Activated CD4-positive, CD25-positive, alpha-beta regulatory T cell treated with anti-CD3 and anti-CD28 coated beads, Interleukin-2, amount 50 U/mL, for 24 hours (primary cell): ENCODE data around the gene PTPRD.

Experiments
- ATAC-seq, 2 donors: fragments of 150-1000 bp; cut with Tn5 transposase; one replicate each; pipeline ENCODE4 v1.10.0; 2021; ENCODE audit warnings: mild to moderate bottlenecking in 1 of 2, moderate library complexity in 1 of 2

The PTPRD gene

DNA sequence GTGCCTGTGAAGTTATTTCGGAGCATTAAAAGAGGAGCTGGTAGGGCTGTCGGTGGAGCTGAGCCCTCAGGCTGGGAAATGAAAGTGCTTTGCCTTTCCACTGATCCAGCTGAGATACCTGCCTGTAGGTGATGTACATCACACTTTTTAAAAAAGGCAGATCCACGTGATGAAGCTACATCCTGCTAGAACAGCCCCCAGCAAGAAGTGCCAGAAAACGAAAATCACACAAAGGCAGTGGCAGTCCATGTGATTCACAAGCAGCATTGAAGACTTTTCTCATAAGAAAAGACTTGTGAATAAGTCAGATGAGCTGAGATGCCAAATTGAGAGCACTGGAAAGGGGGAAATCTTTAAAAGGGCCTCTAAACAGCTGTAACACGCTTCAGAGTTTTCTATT lies 765.1 kb downstream of the PTPRD start:
- ATAC-seq: no peak

DNA sequence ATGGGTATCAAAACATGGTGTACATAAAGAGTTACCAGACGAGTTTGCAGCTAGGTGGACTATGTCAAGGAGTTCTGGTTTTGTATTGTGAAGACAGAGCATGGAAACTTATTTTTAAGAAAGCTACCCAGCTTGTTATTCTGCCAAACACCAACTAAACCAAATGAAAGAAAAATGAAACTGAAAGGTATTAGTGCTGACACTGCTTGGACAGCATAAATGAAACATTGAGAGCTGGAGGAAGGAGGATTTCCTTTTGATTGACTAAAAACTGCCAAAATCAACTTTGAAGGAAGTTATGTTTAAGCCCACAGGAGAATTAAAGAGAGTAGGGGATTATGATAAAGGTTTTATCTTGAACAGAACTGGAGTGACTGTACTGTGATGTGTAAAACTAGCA lies 766.2 kb downstream of the PTPRD start:
- no peak for ATAC-seq

DNA sequence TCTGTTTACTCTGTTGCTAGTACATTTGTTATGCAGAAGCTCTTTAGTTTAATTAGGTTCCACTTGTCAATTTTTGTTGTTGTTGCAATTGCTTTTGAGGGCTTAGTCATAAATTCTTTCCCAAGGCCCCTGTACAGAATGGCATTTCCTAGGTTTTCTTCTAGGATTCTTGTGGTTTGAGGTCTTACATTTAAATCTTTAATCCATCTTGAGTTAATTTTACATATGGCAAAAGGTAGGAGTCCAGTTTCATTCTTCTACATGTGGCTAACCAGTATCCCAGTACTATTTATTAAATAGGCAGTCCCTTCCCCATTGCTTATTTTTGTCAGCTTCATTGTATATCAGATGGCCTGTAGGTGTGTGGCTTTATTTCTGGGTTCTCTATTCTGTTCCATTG lies 792.4 kb downstream of the PTPRD start:
- ATAC-seq: no peak

DNA sequence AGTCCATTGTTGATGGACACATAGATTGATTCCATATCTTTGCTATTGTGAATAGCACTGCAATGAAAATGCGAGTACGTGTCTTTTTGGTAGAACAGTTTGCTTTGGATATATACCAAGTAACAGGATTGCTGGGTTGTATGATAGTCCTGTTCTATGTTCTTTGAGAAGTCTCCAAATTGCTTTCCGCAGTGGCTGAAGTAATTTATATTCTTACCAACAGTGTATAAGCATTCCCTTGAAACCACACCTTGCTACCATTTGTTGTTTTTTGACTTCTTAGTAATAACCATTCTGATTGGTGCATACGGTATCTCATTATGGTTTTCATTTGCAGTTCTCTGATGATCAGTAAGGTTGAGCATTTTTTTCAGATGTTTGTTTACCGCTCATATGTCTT lies 792.9 kb downstream of the PTPRD start:
- ATAC-seq: no peak

DNA sequence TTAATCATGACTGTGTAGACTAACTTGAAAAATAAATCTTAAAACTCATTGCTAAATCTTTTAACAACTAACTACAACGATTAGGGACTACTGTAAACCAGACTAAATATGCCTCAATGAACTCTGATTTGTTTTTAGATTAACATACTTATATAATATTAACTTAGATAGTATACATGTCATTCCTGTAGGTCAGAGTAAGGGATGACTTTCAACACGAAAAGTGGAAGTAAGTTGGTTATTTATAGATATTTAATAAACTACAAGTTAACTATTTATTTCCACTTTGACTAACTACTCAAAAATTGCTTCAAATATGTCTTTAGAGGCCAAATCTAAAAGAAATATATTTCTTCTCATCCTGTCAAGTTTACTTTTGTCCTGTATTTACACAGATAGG lies 795.6 kb downstream of the PTPRD start:
- ATAC-seq: no peak

DNA sequence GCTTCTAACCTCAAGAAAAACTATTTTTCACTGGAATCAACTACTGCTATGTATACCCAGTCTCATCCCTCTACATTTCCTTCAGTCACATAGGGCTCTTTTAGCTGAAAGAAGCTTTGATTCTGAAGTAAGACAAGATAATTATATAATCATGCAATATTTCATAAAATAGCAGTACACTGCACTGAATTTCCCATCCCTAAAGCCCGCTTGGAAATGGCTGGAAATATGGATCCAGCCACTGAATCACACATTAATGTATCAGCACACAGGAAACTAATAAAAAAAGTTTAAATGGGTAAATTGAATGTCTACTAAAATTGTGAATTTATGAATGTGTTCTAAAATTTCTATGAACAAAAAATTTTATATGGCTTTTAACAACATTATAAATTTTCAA lies 808.7 kb downstream of the PTPRD start:
- no peak for ATAC-seq

DNA sequence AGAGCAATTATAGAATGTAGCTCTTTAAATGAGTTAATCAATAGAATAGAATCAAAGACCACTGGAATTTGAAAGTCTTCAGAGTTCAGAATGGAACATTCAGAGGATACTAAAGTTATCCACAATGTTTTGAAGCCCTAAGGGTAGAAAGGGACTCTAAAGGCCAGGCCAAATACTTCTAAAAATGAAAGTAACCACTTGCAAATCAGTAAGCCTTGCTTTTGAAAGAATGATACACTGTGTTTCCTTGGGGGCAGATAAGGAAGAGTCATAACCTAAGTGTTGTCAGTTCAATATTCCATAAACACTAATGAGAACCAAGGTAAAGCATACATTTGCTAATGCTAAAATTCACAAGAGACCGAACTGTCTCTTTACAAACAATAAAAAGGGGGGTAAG lies 813.5 kb downstream of the PTPRD start:
- no peak for ATAC-seq

DNA sequence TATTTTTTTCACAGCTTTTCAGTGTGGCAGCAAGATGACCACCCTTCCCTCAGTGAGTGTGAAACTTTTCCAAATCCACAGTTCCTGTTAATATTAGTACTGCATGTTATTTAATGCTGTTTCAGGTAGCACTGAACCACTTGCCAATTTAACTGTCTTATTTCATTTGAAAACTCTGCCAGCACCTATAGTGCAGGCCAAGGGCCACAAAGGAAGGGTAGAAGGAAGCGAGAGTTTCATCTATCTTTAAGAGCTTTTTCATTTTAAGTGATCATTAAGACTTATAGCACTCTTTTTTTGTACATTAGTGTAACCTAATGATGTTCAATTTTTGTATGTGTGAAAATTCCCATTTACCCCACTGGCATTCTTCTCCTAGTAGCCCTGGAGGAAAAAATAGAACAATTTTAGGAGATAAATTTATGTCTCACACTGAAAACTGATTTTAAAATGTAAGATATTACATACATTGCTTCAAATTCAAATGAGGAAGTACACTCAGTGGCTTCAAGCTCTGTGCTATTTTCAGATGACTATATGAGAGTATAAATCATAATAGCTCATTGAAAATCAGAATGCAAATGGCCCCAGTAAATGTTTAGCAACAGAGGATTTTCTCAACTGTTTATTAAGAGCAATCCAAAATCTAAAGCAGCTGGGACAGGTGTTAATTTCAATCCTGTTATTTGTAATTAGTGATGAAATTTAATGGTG lies 820.5 kb downstream of the PTPRD start:
- no peak for ATAC-seq

DNA sequence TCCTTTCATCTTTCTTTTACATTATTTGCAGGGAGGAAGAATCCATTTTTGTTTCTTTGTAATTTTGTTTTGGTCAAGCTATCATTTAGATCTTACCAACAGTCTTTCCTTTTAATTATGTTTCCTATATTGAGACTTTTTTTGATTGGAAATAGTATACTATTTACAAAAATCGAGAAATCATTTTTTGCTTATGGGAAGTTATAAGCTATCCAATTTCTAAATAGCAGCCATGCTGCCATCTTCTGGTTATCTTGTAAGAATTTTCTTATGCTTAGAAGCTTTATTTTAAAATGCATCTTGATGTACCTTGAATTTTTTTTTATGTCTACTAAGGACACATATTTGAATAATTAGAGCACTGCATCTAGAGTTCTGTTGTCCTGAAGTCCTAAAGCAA lies 821.2 kb downstream of the PTPRD start:
- ATAC-seq: no peak

DNA sequence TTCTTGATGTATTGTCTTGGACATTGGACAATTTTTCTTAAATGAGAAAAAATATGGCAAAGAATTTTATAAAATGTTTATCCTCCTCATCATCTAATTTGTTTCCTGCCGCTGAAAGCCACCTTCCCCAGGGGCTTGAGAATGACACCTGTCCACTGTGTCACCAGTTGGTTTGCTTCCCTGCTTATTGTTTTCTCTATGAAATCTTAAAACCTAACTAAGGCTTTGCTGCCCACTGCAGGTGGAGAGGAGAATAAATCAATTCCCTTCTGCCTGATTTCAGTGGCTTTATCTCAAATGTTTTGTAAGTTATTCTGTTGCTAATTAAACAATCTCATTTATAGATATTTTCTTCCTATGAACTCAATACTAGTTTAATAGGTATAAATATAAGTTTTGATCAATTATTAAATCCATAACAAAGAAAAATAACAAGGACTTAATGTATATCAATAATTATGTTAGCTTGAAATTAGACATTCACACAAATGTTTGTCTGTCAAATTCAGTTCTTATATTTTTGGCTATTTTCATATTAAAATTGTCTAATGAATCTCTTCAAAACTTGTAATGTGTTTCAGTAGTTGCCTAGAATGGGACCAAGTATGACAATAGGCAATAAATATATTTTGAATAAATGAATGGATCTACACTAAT lies 822.5 kb downstream of the PTPRD start:
- ATAC-seq: no peak

DNA sequence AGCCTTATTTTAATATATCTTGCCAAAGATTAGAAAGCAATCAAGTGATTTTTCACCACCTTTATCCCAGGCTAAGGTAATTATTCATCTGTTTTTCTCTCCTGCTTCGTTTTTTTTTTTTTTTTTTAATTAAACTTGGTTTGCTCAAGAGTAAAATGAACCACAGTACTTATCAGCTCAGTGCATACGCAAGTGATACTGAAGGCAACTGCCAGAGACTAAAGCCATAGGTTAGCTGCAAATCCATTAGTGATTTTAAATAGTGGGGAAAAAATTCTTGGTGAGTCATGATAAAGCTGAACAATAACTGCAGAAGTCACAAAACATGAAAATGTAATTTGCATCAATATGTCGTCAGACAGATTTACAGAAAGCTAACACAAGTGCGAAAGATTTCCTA lies 829.1 kb downstream of the PTPRD start:
- ATAC-seq: no peak

DNA sequence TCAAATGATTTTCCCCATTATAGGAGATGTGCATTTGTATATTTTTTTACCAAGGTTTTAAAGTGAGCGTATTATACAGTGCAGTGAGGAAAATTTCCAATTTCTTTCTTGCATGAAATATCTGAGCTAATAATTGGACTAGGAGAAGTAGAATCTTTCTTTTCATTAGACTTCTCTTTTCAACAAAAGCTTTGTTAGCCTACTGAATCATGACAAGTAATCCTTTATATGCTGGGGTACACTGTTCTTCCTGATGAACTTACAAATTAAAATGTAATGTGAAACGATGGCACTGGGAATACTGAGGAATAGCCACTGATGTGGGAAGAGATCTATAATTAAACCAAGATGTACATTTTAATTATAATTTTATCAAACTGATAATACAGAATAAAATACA lies 829.6 kb downstream of the PTPRD start:
- no peak for ATAC-seq

DNA sequence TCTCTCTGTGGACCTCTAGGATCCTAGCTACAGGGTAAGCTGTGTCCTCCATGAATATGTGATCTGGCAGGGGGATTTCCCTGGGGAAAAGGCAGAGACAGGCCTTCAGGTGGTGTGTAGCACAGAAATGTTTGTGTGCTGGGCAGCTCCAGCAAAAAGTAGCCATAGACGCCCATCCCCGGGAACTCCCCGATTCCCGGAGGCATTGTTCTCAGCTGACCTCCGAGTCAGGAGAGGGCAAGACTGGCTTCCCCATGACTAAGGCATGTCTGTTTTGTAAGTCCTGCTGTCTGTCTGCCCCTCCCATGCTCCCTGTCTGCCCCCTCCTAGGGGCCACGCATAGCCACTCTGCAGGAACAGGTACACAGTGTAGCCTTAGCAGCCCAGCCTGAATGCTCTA lies 834.5 kb downstream of the PTPRD start:
- ATAC-seq: no peak

DNA sequence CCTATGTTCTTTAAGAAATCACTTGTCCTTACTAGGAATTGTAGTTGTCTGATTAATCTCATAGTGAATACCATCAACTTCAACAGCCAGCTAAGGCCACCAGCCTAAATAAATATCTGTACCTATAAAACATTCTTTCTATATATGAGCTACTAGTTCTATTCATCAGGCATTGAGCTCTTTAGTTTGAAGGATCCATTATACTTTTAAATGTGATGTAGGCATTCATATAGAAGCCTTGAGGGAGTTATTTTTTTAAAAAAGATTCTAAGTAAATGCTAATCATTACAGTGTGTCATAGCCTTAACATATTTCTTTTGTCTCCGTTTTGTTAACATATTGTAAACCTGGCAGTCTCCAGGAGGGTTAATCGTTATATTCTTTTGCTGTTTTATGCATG lies 838.3 kb downstream of the PTPRD start:
- ATAC-seq: no peak

DNA sequence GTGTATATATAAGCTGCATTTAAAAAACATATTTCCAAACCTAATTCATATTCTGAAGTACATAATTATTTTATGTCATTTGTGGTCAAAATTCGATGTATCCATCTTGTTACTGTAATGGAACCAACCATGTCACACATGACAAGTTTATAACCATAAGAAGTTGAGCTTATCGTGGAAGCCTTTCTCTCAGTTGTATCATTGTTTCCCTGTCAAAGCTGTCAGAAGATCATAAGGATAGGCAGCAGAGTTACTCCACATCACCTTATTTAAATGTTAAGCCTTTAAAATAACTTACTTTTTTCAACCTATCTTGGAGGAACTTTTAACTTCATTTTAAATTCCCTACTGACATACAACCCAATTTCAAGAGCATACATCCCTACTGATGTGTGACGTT lies 841.5 kb downstream of the PTPRD start:
- no peak for ATAC-seq

DNA sequence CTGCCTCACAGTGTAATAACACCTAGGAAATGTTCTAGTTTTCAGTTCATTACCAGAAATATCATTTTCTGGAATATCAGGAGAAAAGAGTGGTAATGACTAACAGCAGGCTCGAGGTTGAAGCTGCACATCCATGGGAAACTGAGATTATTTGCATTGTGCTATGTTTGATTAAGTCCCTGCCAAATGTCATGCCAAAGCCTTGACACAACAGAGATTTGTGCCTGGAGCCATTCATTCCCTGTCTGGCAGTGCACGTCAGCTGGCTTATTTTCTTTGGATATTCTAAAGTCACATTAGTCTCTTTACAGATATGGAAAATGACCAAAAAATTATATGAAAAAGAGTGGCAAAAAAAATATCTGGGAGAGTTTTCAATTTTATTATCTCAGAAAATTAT lies 848.0 kb downstream of the PTPRD start:
- no peak for ATAC-seq

DNA sequence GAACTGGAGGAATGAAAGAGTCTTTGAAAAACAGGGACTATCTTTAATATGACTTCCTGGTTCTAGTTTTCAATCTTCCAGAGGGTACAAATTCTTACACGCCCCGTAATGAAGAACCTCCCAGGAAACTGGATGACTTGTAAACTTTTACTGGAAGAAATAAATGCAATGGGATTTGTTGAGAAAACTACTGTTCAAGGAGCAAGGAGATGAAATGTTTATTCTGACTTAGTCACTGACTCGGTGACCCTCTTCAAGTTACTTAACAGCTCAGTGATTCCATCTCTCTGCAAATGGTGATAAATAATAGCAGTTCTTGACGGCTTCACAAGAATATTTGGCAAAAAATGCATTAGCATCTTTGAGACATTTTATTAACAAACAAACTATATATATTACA lies 858.6 kb downstream of the PTPRD start:
- no peak for ATAC-seq

DNA sequence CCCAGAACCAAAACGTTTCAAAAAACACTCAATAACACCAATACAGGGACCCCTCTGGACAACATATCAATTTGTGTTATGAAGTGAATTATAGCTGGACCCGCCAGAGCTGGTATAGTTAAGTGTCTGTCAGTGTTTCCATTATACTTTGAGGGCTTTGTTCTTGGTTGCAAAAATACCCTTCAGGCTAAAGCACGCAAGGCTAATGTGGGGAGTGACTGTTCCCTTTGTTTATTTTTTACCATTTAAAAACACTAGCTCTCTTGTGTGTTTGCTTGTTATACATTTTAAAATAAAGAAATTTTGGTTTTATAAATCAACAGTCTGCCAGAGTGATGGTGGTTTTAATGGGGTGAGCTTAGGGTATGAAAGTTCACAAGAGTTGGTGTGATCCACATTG lies 859.5 kb downstream of the PTPRD start:
- ATAC-seq: no peak

DNA sequence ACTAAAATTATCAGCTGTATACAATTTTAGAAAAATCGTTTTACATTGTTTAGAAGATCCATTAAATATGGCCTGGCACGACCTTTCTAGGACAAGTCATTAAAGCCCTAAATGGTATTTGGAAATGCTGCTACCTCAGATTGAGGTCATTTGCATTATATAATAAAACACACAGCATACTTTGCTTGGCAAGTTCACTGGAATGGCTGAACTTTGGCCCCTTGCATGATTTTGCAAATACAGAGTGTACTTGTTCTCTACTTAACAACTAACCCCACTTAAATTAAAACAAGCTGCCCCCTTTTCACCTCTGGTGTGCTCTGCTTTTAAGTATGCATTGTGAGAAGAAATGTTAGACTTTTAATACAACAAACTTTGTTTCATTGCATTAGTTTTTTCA lies 860.1 kb downstream of the PTPRD start:
- ATAC-seq: no peak

DNA sequence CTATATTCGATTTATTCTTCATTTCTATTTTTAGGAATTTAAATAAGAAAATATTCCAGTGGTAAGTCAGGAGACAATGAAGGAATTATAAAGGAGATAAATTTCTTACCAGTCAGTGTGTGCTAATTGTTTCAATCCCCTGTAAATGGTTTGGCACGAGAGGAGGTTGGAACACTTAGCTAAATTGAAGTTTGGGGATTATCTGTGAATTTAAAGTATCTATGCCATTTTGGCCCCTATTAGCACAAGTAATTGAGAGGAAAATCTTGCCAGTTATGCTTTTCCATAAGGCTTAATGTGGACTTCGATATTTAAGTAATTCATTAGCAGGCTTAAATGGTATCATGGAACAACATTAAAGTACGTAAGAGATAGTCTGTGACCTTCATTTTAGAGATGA lies 860.8 kb downstream of the PTPRD start:
- no peak for ATAC-seq

DNA sequence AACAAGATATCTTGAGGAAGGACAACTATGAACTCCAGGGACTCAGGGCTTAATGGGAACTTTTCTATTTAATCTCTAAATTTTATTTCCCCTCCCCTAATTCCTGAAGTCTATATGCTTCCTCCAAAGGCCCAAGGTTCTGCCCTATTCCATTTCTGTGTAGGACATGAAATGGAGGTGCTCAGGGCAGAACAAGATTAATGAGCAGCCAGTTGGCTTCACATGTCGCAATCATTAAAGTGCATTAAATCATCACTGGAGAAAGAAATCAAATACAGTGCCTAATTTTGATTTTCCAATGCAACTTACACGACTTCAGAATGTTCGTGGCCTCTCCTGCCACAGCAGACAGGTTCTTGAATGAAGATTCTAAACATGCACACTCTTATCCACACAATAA lies 862.1 kb downstream of the PTPRD start:
- ATAC-seq: no peak

DNA sequence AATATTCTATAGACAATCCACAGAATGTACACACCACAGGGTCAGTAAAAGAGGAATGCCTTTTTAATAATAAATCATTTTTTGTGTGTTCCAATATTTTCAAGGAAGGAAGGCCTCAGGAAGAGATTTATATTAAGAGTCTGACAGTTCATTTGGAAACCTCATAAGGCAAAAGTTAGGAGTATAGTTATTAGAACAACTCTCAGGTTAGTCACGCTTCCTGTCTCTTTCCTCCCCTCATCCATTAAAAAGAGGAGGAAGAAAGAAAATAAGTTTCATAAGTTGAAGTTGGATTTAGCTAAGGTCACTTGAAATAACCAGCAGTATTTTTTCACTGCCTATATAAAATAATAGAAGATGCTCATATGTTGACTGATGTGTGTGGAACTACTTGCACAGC lies 863.2 kb downstream of the PTPRD start:
- no peak for ATAC-seq

DNA sequence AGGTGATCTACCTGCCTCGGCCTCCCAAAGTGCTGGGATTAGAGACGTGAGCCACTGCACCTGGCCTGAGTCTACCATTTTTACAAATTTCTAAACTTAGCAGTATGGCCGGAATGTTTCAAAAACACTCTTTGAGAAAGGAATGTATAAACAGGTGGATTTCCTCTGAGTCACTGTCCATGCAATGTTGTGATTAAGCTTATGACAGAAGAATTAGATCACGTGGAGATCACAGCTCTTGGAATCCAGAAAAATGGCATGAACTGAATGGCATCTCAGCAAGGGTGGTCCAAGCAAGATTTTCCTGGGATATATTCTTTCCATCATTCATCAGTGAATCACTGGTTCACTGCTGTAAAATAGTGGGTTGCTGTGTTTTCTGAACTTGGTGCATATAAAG lies 865.0 kb downstream of the PTPRD start:
- no peak for ATAC-seq

DNA sequence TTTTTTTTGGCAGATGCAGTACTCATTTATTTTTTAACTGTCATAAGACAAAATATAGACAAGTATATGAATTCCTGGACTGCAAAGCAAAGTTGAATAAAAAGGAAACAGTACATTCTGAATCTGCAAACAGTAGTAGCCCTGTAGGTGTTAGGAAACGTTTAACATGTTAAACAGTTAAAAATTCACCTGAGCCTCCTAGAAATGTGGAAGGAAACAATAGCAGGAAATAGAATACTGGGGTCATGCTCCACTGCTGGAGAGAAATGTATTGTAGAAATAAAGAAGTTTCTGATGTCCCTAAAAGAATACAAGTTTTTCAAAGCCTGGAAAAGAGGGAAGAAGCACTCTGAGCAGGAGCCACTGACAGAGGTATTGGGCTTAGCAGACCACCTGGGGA lies 866.0 kb downstream of the PTPRD start:
- no peak for ATAC-seq

DNA sequence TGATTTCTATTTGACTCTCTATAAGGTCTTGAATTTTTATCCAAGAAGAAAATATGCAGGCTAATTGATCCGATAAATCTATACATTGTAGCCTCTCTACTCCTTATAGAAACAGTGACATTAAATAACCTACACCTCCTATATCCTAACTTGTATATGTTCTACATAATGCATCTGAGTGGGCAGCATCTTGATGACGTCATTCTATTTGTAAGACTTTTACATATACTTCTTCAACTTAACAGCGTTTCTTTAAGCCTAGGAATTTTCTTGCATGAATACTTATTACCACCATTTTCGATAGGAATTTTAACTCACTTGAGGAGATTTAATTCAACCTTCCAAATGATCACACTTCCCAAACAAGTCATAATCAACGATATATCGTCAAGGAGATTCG lies 869.0 kb downstream of the PTPRD start:
- ATAC-seq: no peak
